Lung (tissue), 12 donors: Measurements from ENCODE around the gene THBD. TPM values are rescaled to one million over a fixed set of nuclear protein-coding genes. Genes with fewer than 3 reads are reported as not detected.

ENCODE experiments used
- ATAC-seq: fragments of 200-7000 bp; cut with Tn5 transposase; one replicate; pipeline ENCODE4 v1.9.1; 2020; ENCODE audit warnings: moderate number of reproducible peaks; ENCODE audit not compliant: insufficient read depth, low FRiP score
- DNase-seq, 3 donors: peaks; one replicate each; pipeline ENCODE4 v3.0.0-alpha.2; 2013 to 2017
- H3K27ac ChIP-seq, 2 donors: one replicate each; pipeline ENCODE4 v1.5.1; 2013; ENCODE audit warnings: mild to moderate bottlenecking in 2 of 2, moderate library complexity in 2 of 2, control low read depth in 1 of 2, inconsistent platforms in 1 of 2, low read depth in 1 of 2, low read length in 1 of 2
- H3K27me3 ChIP-seq, 3 donors: one replicate each; pipeline ENCODE4 v1.5.1; 2013; ENCODE audit warnings: low read length in 2 of 3; ENCODE audit not compliant: control insufficient read depth in 3 of 3, insufficient read depth in 3 of 3
- H3K36me3 ChIP-seq, 4 donors: one replicate each; pipeline ENCODE4 v1.5.1; 2013; ENCODE audit warnings: low read length in 4 of 4, mild to moderate bottlenecking in 1 of 4, moderate library complexity in 1 of 4; ENCODE audit not compliant: control insufficient read depth in 4 of 4, insufficient read depth in 4 of 4
- H3K4me1 ChIP-seq, 5 donors: one replicate each; pipeline ENCODE4 v1.5.1; 2013; ENCODE audit warnings: low read length in 5 of 5, mild to moderate bottlenecking in 2 of 5, moderate library complexity in 1 of 5; ENCODE audit not compliant: control insufficient read depth in 5 of 5, insufficient read depth in 5 of 5
- H3K4me3 ChIP-seq: one replicate; pipeline ENCODE4 v1.5.1; 2013; ENCODE audit warnings: mild to moderate bottlenecking, control low read depth, moderate library complexity
- H3K9ac ChIP-seq, 2 donors: one replicate each; pipeline ENCODE4 v1.5.1; 2013; ENCODE audit warnings: low read length in 2 of 2, control low read depth in 1 of 2; ENCODE audit not compliant: insufficient read depth in 1 of 2
- H3K9me3 ChIP-seq, 4 donors: one replicate each; pipeline ENCODE4 v1.5.1; 2013; ENCODE audit warnings: low read length in 3 of 4, mild to moderate bottlenecking in 1 of 4, moderate library complexity in 1 of 4; ENCODE audit not compliant: control insufficient read depth in 4 of 4, insufficient read depth in 3 of 4
- WGBS, 2 donors: extraction: QIAGEN DNeasy Blood & Tissue Kit; methylation state at CpG; one replicate each; pipeline ENCODE4 v1.1.7; 2013; 5-methylcytosine and 5-hydroxymethylcytosine counted together
- polyA plus RNA-seq, 2 donors: library from polyadenylated mRNA; stranded (reverse); fragments of 200-250 nt; gene quantifications; one replicate each; pipeline ENCODE4 v1.2.1, GENCODE V29; 2013
- total RNA-seq, 2 donors: library from RNA; depleted of rRNA in 1 of 2; stranded (reverse); fragments of >200 nt in 1 of 2; gene quantifications; one replicate each; pipeline ENCODE4 v1.2.1, GENCODE V29; 2014 to 2021
- TF ChIP-seq, protein P1 (sequence below): IDR thresholded peaks from 2 replicates; pipeline ENCODE4 v1.5.1; 2012; ENCODE audit warnings: mild to moderate bottlenecking; ENCODE audit errors: control extremely low read depth, extremely low read depth
- donor health status: control.
- donor health status: control.
- donor health status: Bipolar disorder and iron deficiency.
- donor health status: healthy.
- donor health status: DM: yes; HTN: yes; CAD: no.

THBD gene
- total and polyA plus RNA-seq, 4 donors: 23.6 to 101 (median 61.4) TPM

DNA sequence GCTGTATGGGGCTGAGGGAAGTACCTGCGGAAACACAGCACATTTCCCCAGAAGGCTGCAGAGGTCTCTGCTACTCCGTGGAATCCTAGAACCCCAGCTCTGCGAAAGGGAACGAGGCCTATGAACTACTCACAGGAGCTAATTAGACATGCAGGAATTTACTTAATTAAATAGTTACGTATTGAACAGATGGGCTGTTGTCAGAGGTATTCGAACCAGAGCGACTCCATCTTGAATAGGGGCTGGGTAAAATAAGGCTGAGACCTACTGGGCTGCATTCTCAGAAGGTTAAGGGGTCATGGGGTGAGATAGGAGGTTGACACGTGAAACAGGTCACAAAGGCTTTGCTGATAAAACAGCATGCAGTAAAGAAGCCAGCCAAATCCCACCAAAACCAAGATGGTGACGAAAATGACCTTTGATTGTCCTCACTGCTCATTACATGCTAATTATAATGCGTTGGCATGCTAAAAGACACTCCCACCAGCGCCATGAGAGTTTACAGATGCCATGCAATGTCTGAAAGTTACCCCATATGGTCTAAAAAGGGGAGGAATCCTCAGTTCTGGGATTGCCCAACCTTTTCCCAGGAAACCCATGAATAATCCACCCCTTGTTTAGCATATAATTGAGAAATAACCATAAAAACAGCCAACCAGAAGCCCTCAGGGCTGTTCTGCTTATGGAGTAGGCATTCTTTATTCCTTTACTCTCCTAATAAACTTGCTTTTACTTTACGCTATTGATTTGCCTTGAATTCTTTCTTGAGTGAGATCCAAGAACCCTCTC is 29.0 kb downstream of the THBD start:
- H3K9me3 ChIP-seq: no peaks in the 10 kb centered on the region
- H3K27ac ChIP-seq: no peak overlapping the region
- TF ChIP-seq, protein P1, sequence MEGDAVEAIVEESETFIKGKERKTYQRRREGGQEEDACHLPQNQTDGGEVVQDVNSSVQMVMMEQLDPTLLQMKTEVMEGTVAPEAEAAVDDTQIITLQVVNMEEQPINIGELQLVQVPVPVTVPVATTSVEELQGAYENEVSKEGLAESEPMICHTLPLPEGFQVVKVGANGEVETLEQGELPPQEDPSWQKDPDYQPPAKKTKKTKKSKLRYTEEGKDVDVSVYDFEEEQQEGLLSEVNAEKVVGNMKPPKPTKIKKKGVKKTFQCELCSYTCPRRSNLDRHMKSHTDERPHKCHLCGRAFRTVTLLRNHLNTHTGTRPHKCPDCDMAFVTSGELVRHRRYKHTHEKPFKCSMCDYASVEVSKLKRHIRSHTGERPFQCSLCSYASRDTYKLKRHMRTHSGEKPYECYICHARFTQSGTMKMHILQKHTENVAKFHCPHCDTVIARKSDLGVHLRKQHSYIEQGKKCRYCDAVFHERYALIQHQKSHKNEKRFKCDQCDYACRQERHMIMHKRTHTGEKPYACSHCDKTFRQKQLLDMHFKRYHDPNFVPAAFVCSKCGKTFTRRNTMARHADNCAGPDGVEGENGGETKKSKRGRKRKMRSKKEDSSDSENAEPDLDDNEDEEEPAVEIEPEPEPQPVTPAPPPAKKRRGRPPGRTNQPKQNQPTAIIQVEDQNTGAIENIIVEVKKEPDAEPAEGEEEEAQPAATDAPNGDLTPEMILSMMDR: no peak
- H3K9ac ChIP-seq: no peak overlapping the region
- no peaks in the 10 kb centered on the region for H3K27me3 ChIP-seq
- H3K4me3 ChIP-seq: no peak overlapping the region
- H3K36me3 ChIP-seq: no peaks in the 10 kb centered on the region
- peaks cover 0 to 6% (median 0%) of the 10 kb centered on the region in 5 donors for H3K4me1 ChIP-seq
- ATAC-seq (no peak), DNase-seq (no peak)
- WGBS, 2 donors: 94% methylated on average over 12 of the region's 12 CpGs

DNA sequence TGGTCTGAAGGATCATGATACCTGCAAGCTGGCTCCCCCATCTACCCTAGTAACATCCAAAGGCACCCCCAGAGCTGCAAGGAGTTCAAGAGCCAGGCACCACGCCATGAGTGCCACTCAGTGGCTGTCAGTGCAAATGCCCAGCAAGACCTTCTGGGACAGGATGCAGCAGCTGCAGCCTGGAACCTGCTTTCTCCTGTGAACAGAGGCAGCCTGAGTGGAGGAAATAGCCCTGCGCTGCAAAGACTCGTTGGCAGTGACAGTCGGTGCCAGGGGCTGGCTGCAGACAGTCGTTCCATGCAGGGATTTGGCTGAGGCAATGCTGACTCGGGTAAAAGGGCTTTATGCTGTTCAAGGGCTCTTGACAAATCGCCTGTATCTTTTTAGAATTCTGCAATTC is 30.1 kb downstream of the THBD start:
- Histone ChIP-seq H3K27ac (no peak overlapping the region), H3K9ac (no peak overlapping the region), H3K4me3 (no peak overlapping the region), H3K36me3 (no peaks in the 10 kb centered on the region), H3K4me1 (peaks cover 0 to 6% (median 0%) of the 10 kb centered on the region in 5 donors), H3K27me3 (no peaks in the 10 kb centered on the region), H3K9me3 (peaks cover 0 to 2% (median 0%) of the 10 kb centered on the region in 4 donors)
- 45 to 57% methylated on average over 7 of the region's 7 CpGs for WGBS, 2 donors
- ATAC-seq: no peak
- peak in 1 of 3 donors; percentile 29 for DNase-seq
- TF ChIP-seq, protein P1: no peak

DNA sequence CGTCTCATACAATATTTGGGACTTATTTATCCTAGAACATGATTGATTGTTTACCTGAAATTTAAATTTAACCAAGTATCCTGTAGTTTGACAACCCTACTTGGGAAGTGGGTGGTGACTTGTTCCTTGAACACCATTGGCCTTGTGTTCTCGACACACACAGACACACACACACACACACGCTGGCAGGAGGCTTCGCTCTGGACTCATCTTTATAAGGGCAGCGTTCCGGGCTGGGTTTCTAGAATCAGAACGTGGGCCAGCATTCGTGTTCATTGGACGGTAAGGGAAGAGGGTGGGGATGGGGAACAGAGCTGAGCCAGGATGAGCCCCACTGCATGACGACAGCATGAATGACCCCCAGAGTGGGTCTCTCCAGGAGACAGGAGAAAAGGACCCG is 30.5 kb downstream of the THBD start:
- no peak overlapping the region for H3K27ac ChIP-seq
- TF ChIP-seq, protein P1: no peak
- DNase-seq (no peak), ATAC-seq (no peak)
- H3K9me3 ChIP-seq: peaks cover 0 to 2% (median 0%) of the 10 kb centered on the region in 4 donors
- no peak overlapping the region for H3K4me3 ChIP-seq
- 92 to 93% methylated on average over 11 of the region's 11 CpGs for WGBS, 2 donors
- no peaks in the 10 kb centered on the region for H3K27me3 ChIP-seq
- no peak overlapping the region for H3K9ac ChIP-seq
- H3K4me1 ChIP-seq: peaks cover 0 to 6% (median 0%) of the 10 kb centered on the region in 5 donors
- no peaks in the 10 kb centered on the region for H3K36me3 ChIP-seq
